ENCODE measurements around the gene PLXDC1. TPM values are rescaled to one million over a fixed set of nuclear protein-coding genes. Genes with fewer than 3 reads are reported as not detected.

Gene PLXDC1
- total and polyA plus RNA-seq, 12 donors, result 1.3 to 5.6 (median 3.9) TPM

- 79 to 95% (median 91%) methylated on average over 4 of the region's 4 CpGs for WGBS, 4 donors
- Histone ChIP-seq H3K27me3 (no peaks in the 10 kb centered on the region), H3K9me3 (replicated peaks in 1 of 3) (no peaks in the 10 kb centered on the region), H3K36me3 (replicated peaks in 1 of 2) (peaks cover 0 to 17% of the 10 kb centered on the region in 2 donors), H3K4me3 (no peak overlapping the region), H3K27ac (no peak overlapping the region), H3K4me1 (replicated peaks in 1 of 2) (no peaks in the 10 kb centered on the region)
- intact Hi-C loops (cut with DNase I), result no loop called here
- DNase-seq, result no peak
- TF ChIP-seq CTCF (IDR thresholded peaks at IDR 0.05) (no peak), POLR2A (IDR thresholded peaks at IDR 0.05) (no peak)
These were observed 27.1 kb upstream of the PLXDC1 start for GRCh38 chr17:39178536-39178935.

GRCh38 chr17:39177256-39177655 lies 25.8 kb upstream of the PLXDC1 start:
- Histone ChIP-seq H3K4me1 (replicated peaks in 1 of 2) (no peaks in the 10 kb centered on the region), H3K4me3 (no peak overlapping the region), H3K36me3 (replicated peaks in 1 of 2) (peaks cover 0 to 17% of the 10 kb centered on the region in 2 donors), H3K27ac (no peak overlapping the region), H3K27me3 (no peaks in the 10 kb centered on the region), H3K9me3 (replicated peaks in 1 of 3) (no peaks in the 10 kb centered on the region)
- WGBS, 4 donors, result 90 to 91% (median 91%) methylated on average over 6 to 12 of the region's 12 CpGs
- TF ChIP-seq POLR2A (IDR thresholded peaks at IDR 0.05), result no peak
- TF ChIP-seq CTCF (IDR thresholded peaks at IDR 0.05), result no peak
- DNase-seq, result no peak
- intact Hi-C loops (cut with DNase I), result no loop called here

GRCh38 chr17:39175695-39176093 lies 24.3 kb upstream of the PLXDC1 start:
- peaks cover 0 to 10% of the 10 kb centered on the region in 2 donors for H3K36me3 ChIP-seq (replicated peaks in 1 of 2)
- TF ChIP-seq CTCF (IDR thresholded peaks at IDR 0.05) (no peak), POLR2A (IDR thresholded peaks at IDR 0.05) (no peak)
- H3K27ac ChIP-seq, result no peak overlapping the region
- no peaks in the 10 kb centered on the region for H3K4me1 ChIP-seq (replicated peaks in 1 of 2)
- no peak for DNase-seq
- H3K9me3 ChIP-seq (replicated peaks in 1 of 3), result no peaks in the 10 kb centered on the region
- H3K4me3 ChIP-seq, result no peak overlapping the region
- intact Hi-C loops (cut with DNase I), result no loop called here
- no peaks in the 10 kb centered on the region for H3K27me3 ChIP-seq
- WGBS, 4 donors, result 58 to 69% (median 67%) methylated on average over 10 of the region's 10 CpGs

GRCh38 chr17:39174920-39175694 lies 23.7 kb upstream of the PLXDC1 start:
- intact Hi-C loops (cut with DNase I), result no loop called here
- TF ChIP-seq POLR2A (IDR thresholded peaks at IDR 0.05), result no peak
- TF ChIP-seq CTCF (IDR thresholded peaks at IDR 0.05), result peak; percentile 52 to 80 (median 70)
- WGBS, 4 donors, result 57 to 66% (median 59%) methylated on average over 30 to 35 of the region's 35 CpGs
- Histone ChIP-seq H3K36me3 (replicated peaks in 1 of 2) (peaks cover 0 to 10% of the 10 kb centered on the region in 2 donors), H3K27ac (no peak overlapping the region), H3K4me3 (no peak overlapping the region), H3K9me3 (replicated peaks in 1 of 3) (no peaks in the 10 kb centered on the region), H3K4me1 (replicated peaks in 1 of 2) (no peaks in the 10 kb centered on the region), H3K27me3 (no peaks in the 10 kb centered on the region)
- peak in 6 of 7 donors; percentile 50 to 85 (median 79) for DNase-seq

Data from adrenal gland (tissue), 12 donors.